AG08396 (cell line): ENCODE measurements around the gene NR4A2.
"Not testable (repeated sequence)": the region's sequence is repeated elsewhere in the genome, so short reads cannot be mapped to it uniquely, and the experiment has no call there.

ENCODE experiments used
- DNase-seq: peaks from one replicate; pipeline ENCODE4 v3.0.0; 2012; ENCODE audit warnings: low spot score, mixed read lengths

Gene NR4A2

GRCh38 chr2:156321243-156321904 lies 11.1 kb downstream of the NR4A2 start:
- DNase-seq, result no peak

GRCh38 chr2:156320486-156321098 lies 11.9 kb downstream of the NR4A2 start:
- DNase-seq, result peak; percentile 66

- peak; percentile 74 for DNase-seq
These were observed 12.6 kb downstream of the NR4A2 start for GRCh38 chr2:156319811-156320485.

GRCh38 chr2:156317631-156318030 lies 14.9 kb downstream of the NR4A2 start:
- DNase-seq, result no peak

GRCh38 chr2:156311976-156312375 lies 20.5 kb downstream of the NR4A2 start:
- DNase-seq, result no peak

- DNase-seq, result no peak
These were observed 21.7 kb downstream of the NR4A2 start for GRCh38 chr2:156310773-156311172.

GRCh38 chr2:156309917-156310316 lies 22.6 kb downstream of the NR4A2 start:
- no peak for DNase-seq

- no peak for DNase-seq
These were observed 23.4 kb downstream of the NR4A2 start for GRCh38 chr2:156309167-156309566.

- no peak for DNase-seq
These were observed 25.7 kb downstream of the NR4A2 start for GRCh38 chr2:156306821-156307220.

- no peak for DNase-seq
These were observed 27.4 kb downstream of the NR4A2 start for GRCh38 chr2:156305121-156305520.

- no peak for DNase-seq
These were observed 32.2 kb downstream of the NR4A2 start for GRCh38 chr2:156300337-156300736.

GRCh38 chr2:156294945-156295580 lies 37.5 kb downstream of the NR4A2 start:
- no peak for DNase-seq

GRCh38 chr2:156293382-156293781 lies 39.1 kb downstream of the NR4A2 start:
- not testable (repeated sequence) for DNase-seq

GRCh38 chr2:156279446-156280150 lies 52.9 kb downstream of the NR4A2 start:
- DNase-seq, result no peak
